ENCODE results near the gene PROM1.

PROM1 gene

GRCh38 chr4:16050669-16051068 is 33.2 kb downstream of the PROM1 start:
- Histone ChIP-seq H3F3A (ENCODE audit: insufficient read depth) (no peaks in the 10 kb centered on the region), H3K27ac (ENCODE audit: low read depth, low read length) (no peak overlapping the region), H3K9ac (ENCODE audit: low read length) (no peak overlapping the region), H3K4me3 (ENCODE audit: insufficient read depth, low read length, poor library complexity, severe bottlenecking) (no peak overlapping the region), H2AFZ (ENCODE audit: low read depth, low read length, severe bottlenecking) (no peak overlapping the region), H4K20me1 (ENCODE audit: low read depth, low read length) (no peaks in the 10 kb centered on the region), H3K79me2 (ENCODE audit: insufficient read depth, low read length) (no peaks in the 10 kb centered on the region), H3K36me3 (ENCODE audit: low read length) (no peaks in the 10 kb centered on the region), H3K9me2 (replicated peaks; ENCODE audit: insufficient read depth, low read length) (no peaks in the 10 kb centered on the region), H3K4me2 (ENCODE audit: low read depth, low read length, poor library complexity, severe bottlenecking) (no peak overlapping the region), H3K9me3 (ENCODE audit: insufficient read depth, low read length) (no peaks in the 10 kb centered on the region), H3K27me3 (ENCODE audit: low read length) (no peaks in the 10 kb centered on the region)
- TF ChIP-seq CTCF (IDR thresholded peaks at IDR 0.05; ENCODE audit: insufficient read depth, low read length, poor library complexity, severe bottlenecking) (no peak), EZH2phosphoT487 (conservative IDR thresholded peaks at IDR 0.05; ENCODE audit: low read length) (no peak)

GRCh38 chr4:16048619-16049419 is 35.0 kb downstream of the PROM1 start:
- no peaks in the 10 kb centered on the region for H4K20me1 ChIP-seq (ENCODE audit: low read depth, low read length)
- no peaks in the 10 kb centered on the region for H3K36me3 ChIP-seq (ENCODE audit: low read length)
- no peak overlapping the region for H3K4me2 ChIP-seq (ENCODE audit: low read depth, low read length, poor library complexity, severe bottlenecking)
- H3K27me3 ChIP-seq (ENCODE audit: low read length): no peaks in the 10 kb centered on the region
- no peak overlapping the region for H2AFZ ChIP-seq (ENCODE audit: low read depth, low read length, severe bottlenecking)
- H3K79me2 ChIP-seq (ENCODE audit: insufficient read depth, low read length): no peaks in the 10 kb centered on the region
- H3K9ac ChIP-seq (ENCODE audit: low read length): no peak overlapping the region
- H3K27ac ChIP-seq (ENCODE audit: low read depth, low read length): no peak overlapping the region
- no peaks in the 10 kb centered on the region for H3K9me2 ChIP-seq (replicated peaks; ENCODE audit: insufficient read depth, low read length)
- H3K9me3 ChIP-seq (ENCODE audit: insufficient read depth, low read length): no peaks in the 10 kb centered on the region
- TF ChIP-seq EZH2phosphoT487 (conservative IDR thresholded peaks at IDR 0.05; ENCODE audit: low read length): no peak
- no peak for TF ChIP-seq CTCF (IDR thresholded peaks at IDR 0.05; ENCODE audit: insufficient read depth, low read length, poor library complexity, severe bottlenecking)
- H3F3A ChIP-seq (ENCODE audit: insufficient read depth): no peaks in the 10 kb centered on the region
- no peak overlapping the region for H3K4me3 ChIP-seq (ENCODE audit: insufficient read depth, low read length, poor library complexity, severe bottlenecking)

GRCh38 chr4:16045687-16046086 is 38.1 kb downstream of the PROM1 start:
- H3K79me2 ChIP-seq (ENCODE audit: insufficient read depth, low read length): no peaks in the 10 kb centered on the region
- TF ChIP-seq CTCF (IDR thresholded peaks at IDR 0.05; ENCODE audit: insufficient read depth, low read length, poor library complexity, severe bottlenecking): no peak
- TF ChIP-seq EZH2phosphoT487 (conservative IDR thresholded peaks at IDR 0.05; ENCODE audit: low read length): no peak

More at GRCh38 chr4:16045687-16046086, 38.1 kb downstream of the PROM1 start:
- H2AFZ ChIP-seq (ENCODE audit: low read depth, low read length, severe bottlenecking): no peak overlapping the region
- no peaks in the 10 kb centered on the region for H3K9me2 ChIP-seq (replicated peaks; ENCODE audit: insufficient read depth, low read length)
- H3F3A ChIP-seq (ENCODE audit: insufficient read depth): no peaks in the 10 kb centered on the region
- no peak overlapping the region for H3K9ac ChIP-seq (ENCODE audit: low read length)
- no peak overlapping the region for H3K4me2 ChIP-seq (ENCODE audit: low read depth, low read length, poor library complexity, severe bottlenecking)
- no peaks in the 10 kb centered on the region for H3K36me3 ChIP-seq (ENCODE audit: low read length)
- H4K20me1 ChIP-seq (ENCODE audit: low read depth, low read length): no peaks in the 10 kb centered on the region
- no peaks in the 10 kb centered on the region for H3K9me3 ChIP-seq (ENCODE audit: insufficient read depth, low read length)
- no peaks in the 10 kb centered on the region for H3K27me3 ChIP-seq (ENCODE audit: low read length)
- no peak overlapping the region for H3K27ac ChIP-seq (ENCODE audit: low read depth, low read length)
- no peak overlapping the region for H3K4me3 ChIP-seq (ENCODE audit: insufficient read depth, low read length, poor library complexity, severe bottlenecking)
